Fibroblast of skin of back (primary cell): ENCODE results near the gene WASL.

Experiments
- DNase-seq: peaks from one replicate; pipeline ENCODE4 v3.0.0-alpha.2; 2013

WASL gene

GRCh38 chr7:123687727-123688126 lies 61.1 kb downstream of the WASL start:
- no peak for DNase-seq

GRCh38 chr7:123687161-123687560 lies 61.6 kb downstream of the WASL start:
- no peak for DNase-seq

GRCh38 chr7:123682690-123683089 lies 66.1 kb downstream of the WASL start:
- DNase-seq = peak; percentile 72

- no peak for DNase-seq
These were observed 67.2 kb downstream of the WASL start for GRCh38 chr7:123681561-123681960.

- DNase-seq = no peak
These were observed 68.2 kb downstream of the WASL start for GRCh38 chr7:123680580-123680979.

- DNase-seq = no peak
These were observed 69.2 kb downstream of the WASL start for GRCh38 chr7:123679614-123680013.

GRCh38 chr7:123677061-123677715 lies 71.6 kb downstream of the WASL start:
- no peak for DNase-seq

- DNase-seq = peak; percentile 21
These were observed 73.7 kb downstream of the WASL start for GRCh38 chr7:123675181-123675473.

- DNase-seq = peak; percentile 13
These were observed 74.2 kb downstream of the WASL start for GRCh38 chr7:123674399-123675180.

- no peak for DNase-seq
These were observed 74.9 kb downstream of the WASL start for GRCh38 chr7:123673752-123674398.

GRCh38 chr7:123673137-123673732 lies 75.6 kb downstream of the WASL start:
- no peak for DNase-seq

- DNase-seq = no peak
These were observed 79.3 kb downstream of the WASL start for GRCh38 chr7:123669485-123669884.

GRCh38 chr7:123666492-123666891 lies 82.3 kb downstream of the WASL start:
- no peak for DNase-seq

- DNase-seq = no peak
These were observed 82.9 kb downstream of the WASL start for GRCh38 chr7:123665896-123666295.

- no peak for DNase-seq
These were observed 83.6 kb downstream of the WASL start for GRCh38 chr7:123665157-123665556.

- DNase-seq = no peak
These were observed 85.6 kb downstream of the WASL start for GRCh38 chr7:123663200-123663599.

- no peak for DNase-seq
These were observed 86.0 kb downstream of the WASL start for GRCh38 chr7:123662755-123663154.

- DNase-seq = no peak
These were observed 86.5 kb downstream of the WASL start for GRCh38 chr7:123662293-123662692.

- no peak for DNase-seq
These were observed 87.0 kb downstream of the WASL start for GRCh38 chr7:123661765-123662164.

- no peak for DNase-seq
These were observed 88.1 kb downstream of the WASL start for GRCh38 chr7:123660514-123661354.

GRCh38 chr7:123658023-123658422 lies 90.8 kb downstream of the WASL start:
- DNase-seq = no peak

- no peak for DNase-seq
These were observed 91.5 kb downstream of the WASL start for GRCh38 chr7:123657304-123657685.
